Right kidney (tissue), 1 donor: Measurements from ENCODE around the gene GJC3.
"Not testable (repeated sequence)": the region's sequence is repeated elsewhere in the genome, so short reads cannot be mapped to it uniquely, and the experiment has no call there.

Experiments
- DNase-seq: peaks from one replicate; pipeline ENCODE4 v3.0.0-alpha.2; 2016

The GJC3 gene

GRCh38 chr7:99930376-99930775 is 956 bp upstream of the GJC3 start:
- no peak for DNase-seq

GRCh38 chr7:99929730-99930053 is 272 bp upstream of the GJC3 start:
- DNase-seq: no peak

DNA sequence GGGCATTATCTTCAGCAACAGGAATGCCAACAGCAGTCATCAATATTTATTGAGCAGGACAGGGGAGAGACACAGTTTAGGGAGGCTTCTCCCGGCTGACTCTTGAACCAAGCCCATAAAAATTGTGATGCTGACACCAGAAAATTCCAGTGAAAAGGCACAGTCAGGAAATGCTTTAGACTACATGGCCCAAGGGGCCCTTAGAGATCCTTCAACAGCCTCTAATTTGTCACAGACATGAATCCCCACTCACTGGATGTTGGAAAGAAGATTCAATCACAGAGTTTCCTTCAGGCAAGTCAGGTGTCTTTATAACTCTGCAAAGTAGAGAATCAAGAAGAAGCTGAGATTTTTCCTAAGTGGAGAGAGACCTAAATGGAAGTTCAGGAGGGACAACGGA is 1.2 kb downstream of the GJC3 start:
- no peak for DNase-seq

DNA sequence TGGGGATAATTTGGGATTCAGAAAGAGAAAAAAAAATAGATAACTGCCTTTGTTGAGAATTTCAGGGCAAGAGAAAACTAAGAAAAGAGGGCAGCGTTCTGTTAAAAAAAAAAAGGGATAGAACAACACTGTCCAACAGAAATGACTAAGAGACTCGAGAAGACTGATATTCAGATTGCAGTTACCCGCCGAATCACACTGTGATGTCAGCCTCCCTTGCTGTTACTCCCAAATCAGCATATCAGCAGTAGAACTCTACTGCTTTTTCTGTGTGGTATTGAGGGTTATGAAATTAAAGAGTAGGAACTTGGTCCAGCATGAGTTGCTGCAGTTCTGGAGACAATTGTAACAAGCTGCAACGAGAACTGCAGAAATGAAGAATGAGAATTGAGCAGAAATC is 1.9 kb downstream of the GJC3 start:
- DNase-seq: no peak

- no peak for DNase-seq
Measured at GRCh38 chr7:99926321-99926720, 3.1 kb downstream of the GJC3 start.

DNA sequence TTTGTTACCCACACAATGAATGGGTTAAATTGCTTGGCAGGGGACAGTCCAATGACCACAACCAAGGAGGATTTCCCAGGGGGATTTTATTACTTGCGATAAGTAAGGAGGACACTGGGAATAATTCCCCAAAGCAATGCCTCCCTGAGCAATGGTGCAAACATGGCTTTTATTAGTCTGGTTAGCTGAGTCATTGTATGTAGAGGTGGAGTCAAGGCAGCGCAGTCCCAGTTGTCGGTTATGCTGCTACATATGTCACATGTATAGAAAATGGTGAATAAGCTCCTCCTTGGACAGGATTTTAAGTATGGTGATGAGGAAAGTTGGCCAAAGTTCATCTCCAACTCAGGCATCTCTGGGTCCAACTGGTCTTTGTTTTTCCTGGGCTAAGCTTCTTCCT is 6.2 kb downstream of the GJC3 start:
- DNase-seq: no peak

DNA sequence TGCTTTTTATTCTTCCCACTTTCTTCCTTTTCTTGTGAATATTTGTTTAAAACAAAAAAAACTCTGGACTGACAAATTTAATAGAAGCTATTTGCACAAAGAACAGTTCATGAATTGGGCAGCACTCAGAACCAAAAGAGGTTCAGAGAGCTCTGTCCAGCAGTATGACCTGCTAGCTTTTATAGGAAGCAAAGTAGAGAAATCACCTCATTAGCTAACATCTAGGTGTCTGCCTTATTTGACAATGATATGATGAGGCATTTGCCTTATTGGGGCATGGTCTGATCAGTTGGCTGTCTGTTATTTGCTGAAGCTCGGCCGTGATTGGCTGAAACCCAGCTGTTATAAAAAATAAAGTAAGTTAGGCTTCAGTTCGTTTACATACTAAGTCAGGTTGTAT is 9.3 kb downstream of the GJC3 start:
- no peak for DNase-seq

- no peak for DNase-seq
Measured at GRCh38 chr7:99919814-99920112, 9.7 kb downstream of the GJC3 start.

DNA sequence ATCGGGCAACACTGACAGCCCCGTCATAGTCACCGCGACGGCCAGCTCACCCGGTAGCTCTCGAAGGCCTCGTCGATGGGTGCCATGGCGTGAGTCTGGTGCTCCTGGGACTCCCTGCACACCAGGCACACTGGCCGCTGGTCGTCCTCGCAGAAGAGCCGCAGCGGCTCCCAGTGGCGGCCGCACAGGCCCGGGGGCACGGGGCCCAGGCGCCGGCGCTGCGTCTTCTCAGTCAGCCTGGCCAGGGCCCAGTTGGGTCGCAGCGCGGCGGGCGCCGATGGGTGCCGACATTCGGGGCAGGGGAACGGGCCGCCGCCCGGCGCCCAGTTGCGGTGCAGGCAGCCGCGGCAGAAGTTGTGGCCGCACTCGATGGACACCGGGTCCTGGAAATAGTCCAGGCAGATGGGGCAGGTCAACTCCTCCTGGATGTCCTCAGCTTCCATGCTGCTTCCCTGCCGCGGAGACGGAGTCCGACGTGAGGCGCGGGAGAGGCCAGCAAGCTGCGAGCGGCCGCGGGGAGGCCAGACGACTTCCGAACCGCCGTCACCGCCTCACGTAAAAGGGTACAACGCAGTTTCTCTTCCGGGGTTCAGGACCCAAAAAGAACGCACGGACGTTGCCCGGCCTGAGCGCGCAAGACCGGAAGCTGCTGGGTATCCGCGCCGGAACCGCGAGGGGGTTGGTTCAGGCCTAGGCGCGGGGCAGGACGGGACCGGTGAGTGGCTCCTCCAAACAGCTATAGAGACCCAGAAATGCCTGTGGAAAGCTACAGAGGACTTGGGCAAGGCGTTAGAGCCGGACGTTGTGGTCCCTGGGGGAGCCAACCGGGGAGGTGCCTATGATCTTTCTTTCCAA is 10.2 kb downstream of the GJC3 start, which contains the start of gene TRIM4:
TSS of gene TRIM4 (minus strand) at position 572 of the 855 bp plus-strand sequence. CDS start at position 443, 129 bp downstream.
- peak; percentile 94 for DNase-seq

DNA sequence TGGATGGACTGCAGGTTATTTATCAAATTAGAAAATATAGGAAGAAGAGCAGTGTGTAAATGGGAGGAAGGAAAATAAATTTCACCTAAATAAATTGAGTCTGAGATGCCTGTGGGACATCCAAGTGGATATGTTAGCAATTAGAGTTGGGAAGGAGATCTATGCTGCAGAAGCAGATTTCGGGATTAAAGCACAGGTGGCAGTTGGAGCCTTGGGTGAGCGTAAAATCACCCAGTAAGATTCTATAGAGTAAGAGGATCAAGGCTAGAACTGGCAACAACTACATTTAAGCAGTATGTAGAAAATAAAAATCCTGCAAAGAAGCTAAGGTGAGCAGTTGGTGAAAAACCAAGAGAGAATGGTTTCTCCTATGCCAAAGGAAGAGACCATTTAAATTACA is 18.4 kb downstream of the GJC3 start:
- DNase-seq: no peak

DNA sequence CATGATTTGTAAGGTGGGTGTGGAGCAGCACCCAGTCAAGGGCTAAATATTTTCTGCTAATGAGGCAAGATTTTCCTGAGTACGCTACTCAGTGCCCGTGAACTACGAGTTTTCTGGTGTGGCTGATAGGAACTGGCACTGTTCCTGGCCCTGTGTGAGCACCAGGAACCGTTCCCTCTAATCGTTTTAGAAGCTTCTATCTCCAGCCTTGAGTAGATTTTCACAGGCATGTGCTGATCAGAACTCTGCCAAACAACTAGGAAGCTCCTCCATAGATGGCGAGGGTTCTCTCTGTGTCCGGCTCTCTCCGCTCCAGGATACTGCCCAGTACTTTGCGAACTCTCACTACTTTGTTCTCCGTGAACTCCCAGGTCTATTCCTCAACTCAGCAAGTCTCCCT is 27.8 kb downstream of the GJC3 start:
- DNase-seq: no peak

- DNase-seq: no peak
Measured at GRCh38 chr7:99899830-99900519, 29.4 kb downstream of the GJC3 start.

GRCh38 chr7:99898836-99899235 is 30.6 kb downstream of the GJC3 start:
- DNase-seq: no peak

DNA sequence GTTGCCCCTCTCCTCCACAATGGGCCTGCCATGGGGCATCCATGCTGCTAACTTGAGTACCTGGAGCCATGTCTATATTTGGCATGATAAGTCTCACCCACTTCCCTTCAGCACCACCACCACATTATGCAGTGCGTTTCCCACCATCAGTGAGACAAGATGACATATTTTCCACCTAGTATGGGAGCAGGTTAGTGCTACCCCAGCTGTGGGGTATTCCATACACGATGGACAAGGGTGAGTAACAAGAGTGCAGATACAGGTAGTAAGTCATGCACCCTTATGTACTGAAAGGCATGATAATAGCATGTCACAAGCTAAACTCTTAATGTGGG is 31.4 kb downstream of the GJC3 start:
- no peak for DNase-seq

GRCh38 chr7:99897322-99898022 is 31.9 kb downstream of the GJC3 start:
- DNase-seq: no peak

DNA sequence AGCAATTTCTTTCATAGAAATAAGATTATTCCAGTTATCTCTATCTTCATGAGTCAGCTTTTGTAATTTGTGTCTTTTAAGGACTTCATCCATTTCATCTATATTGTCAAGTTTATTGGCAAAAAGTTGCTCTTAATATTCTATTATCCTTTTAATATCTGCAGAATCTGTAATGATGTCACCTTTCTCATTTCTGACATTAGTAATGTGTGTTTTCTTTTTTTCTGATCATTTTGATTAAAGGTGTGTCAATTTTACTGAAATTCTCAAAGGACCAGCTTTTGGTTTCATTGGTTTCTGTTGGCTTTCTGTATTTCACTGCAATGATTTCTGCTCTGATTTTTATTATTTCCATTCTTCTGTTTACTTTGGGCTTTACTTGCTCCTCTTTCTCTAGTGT is 34.7 kb downstream of the GJC3 start:
- no peak for DNase-seq

- DNase-seq: no peak
Measured at GRCh38 chr7:99893280-99893679, 36.1 kb downstream of the GJC3 start.

DNA sequence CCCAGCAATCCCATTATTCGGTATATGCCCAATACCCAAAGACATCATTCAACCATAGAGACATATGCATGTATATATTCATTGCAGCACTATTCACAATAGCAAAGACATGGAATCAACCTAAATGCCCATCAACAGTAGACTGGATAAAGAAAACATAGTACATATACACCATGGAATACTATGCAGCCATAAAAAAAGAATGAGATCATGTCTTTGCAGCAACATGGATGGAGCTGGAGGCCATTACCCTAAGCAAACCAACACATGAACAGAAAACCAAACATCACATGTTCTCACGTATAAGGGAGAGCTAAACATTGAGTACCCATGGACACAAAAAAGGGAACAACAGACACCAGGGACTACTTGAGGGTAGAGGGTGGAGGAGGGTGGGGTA is 39.1 kb downstream of the GJC3 start:
- DNase-seq: not testable (repeated sequence)

DNA sequence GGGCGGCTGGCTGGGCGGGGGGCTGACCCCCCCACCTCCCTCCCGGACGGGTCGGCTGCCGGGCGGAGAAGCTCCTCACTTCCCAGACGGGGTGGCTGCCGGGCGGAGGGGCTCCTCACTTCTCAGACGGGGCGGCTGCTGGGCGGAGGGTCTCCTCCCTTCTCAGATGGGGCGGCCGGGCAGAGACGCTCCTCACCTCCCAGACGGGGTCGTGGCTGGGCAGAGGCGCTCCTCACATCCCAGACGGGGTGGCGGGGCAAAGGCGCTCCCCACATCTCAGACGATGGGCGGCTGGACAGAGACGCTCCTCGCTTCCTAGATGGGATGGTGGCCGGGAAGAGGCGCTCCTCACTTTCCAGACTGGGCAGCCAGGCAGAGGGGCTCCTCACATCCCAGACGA is 41.1 kb downstream of the GJC3 start:
- DNase-seq: not testable (repeated sequence)

DNA sequence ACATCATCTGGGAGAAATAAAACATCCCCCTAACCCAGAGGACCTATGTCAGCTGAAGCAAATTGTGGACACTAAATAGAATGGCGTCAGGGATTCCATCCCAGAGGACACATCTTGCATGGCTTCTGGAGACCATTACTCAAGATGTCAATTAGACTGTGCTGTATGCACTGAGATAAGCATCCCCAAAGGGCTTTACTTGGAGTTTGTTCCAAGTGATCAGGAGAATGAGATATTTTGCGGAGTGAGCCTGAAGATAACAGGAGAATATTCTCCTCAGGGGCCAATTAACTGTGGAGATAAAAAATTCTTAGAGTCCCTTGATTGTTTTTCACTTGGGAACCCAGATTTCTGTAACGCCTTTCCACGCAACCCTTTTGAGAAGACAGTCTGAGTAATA is 48.0 kb downstream of the GJC3 start:
- no peak for DNase-seq

GRCh38 chr7:99876933-99877332 is 52.5 kb downstream of the GJC3 start, which contains the start of gene OR2AE1:
TSS of gene OR2AE1 (minus strand) at chr7:99877033. CDS start at chr7:99877033, 0 bp downstream.
- DNase-seq: no peak

DNA sequence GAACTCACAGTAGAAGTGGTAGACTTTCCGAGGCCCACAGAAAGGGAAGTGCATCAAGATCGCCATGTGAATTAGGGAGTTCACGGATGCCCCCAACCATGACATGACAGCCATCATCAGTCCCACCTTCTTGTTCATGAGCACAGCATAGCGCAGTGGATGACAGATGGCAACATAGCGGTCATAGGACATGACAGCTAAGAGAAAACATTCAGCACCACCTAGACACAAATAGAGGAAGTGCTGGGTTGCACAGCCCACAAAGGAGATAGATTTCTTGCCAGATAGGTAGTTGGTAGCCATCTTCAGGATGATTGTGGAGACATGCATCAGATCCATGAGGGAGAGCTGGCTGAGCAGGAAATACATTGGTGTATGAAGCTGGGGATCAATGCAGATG is 52.9 kb downstream of the GJC3 start:
- no peak for DNase-seq
